Putamen (tissue), 1 donor: ENCODE data around the gene IL11.
"Not testable (repeated sequence)": the region's sequence is repeated elsewhere in the genome, so short reads cannot be mapped to it uniquely, and the experiment has no call there.

ENCODE experiments used
- DNase-seq: peaks from one replicate; pipeline ENCODE4 v3.0.0-alpha.2; 2016; ENCODE audit warnings: low spot score

Gene IL11

DNA sequence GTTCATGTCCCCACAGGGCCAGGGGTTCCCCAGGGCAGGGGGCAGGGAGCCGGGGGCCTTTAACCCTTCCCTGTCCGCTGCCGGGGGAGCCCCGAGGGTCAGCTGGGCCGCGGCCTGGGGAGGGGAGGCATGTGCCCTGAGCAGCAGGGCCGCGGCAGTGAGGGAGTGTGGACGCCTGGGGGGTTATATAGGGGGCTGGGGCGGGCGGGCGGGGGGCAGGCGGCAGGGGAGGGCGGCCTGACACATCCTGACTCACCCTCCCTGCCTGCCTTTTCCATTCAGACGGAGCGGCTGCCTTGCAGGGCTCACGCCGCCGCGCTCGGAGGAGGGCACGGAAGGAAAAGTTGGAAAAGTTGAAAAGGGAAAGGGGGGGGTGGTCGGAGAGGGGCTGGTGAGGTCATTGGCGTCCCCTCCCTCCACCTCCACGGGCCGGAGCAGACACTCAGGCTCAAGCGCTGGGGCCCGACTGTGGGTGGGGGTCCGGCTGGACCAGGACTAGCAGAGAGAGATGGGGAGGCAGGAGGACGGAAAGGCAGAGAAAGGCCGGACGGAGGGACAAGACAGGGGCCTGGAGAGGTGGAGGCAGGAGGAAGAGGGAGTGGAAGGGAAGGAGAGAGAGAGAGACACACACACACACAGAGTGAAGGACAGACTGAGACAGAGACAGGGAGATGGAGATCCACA is at the start of gene IL11:
IL11 (minus strand) TSS at position 159 of the 684 bp plus-strand sequence; CDS start at position 6, 153 bp downstream.
- DNase-seq = no peak

GRCh38 chr19:55419624-55420236 is 49.5 kb upstream of the IL11 start:
- no peak for DNase-seq

DNA sequence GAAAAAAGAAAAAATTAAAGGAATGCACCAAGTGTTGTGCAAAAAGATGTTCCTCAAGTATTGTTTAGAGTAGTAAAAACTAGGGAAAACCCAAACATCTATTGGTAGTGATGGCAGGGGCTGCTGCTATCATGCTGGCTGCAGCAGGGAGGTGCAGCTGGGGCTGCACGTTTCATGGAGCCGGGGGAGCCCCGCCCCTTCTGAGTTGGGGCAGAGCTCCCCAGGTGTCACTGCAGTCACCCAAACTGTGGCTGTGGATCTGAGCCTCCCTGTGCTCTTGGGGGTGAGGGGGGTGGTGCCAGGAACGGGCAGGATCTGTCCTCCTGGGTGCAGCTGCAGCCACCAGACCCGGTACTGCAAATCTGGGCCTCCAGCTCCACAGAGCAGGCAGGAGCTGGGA is 48.8 kb upstream of the IL11 start:
- DNase-seq = no peak

DNA sequence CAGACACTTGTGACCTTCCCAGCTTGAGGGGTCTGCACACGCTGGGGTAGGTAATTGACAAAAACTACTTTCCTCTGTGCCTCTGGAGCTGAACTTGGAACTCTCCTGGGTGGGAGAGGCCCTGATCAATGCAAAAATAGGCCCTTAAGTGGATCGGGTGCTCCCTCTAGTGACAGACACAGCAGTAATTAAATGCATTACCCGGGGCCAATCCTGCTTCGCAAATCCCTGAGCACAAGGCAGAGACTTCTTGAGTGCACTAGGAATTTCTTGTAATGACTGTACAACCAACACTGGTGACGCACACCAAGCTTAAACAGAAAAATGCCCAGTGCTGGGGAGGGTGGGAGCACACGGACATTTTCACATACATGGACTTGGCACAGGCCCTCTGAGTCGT is 47.9 kb upstream of the IL11 start:
- DNase-seq = peak; percentile 80

DNA sequence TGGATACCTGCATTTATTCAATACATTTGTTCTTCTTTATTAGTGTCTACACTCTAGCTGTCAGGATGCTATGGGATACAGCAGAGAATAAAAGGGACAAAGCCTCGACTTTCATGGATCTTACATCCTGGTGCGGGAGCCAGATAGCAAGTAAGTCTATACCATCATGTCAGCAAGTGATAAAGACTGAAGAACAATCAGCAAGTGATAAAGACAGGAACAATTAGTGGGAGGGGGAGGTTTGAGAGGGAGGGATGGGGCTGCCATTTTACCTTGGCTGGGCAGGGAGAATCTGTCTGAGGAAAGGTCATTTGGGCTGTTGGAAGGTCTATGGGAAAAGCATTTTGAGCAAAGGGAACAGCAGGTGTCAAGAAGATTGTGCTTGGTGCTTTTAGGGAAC is 39.9 kb upstream of the IL11 start:
- DNase-seq = no peak

- not testable (repeated sequence) for DNase-seq
Measured at GRCh38 chr19:55409179-55409578, 38.9 kb upstream of the IL11 start.

- DNase-seq = no peak
Measured at GRCh38 chr19:55408533-55408872, 38.2 kb upstream of the IL11 start.

GRCh38 chr19:55407800-55408532 is 37.7 kb upstream of the IL11 start:
- DNase-seq = peak; percentile 99

- DNase-seq = not testable (repeated sequence)
Measured at GRCh38 chr19:55407550-55407799, 37.2 kb upstream of the IL11 start, which contains the start of gene UBE2S. UBE2S (minus strand) TSS chr19:55407788; CDS start chr19:55407589, 199 bp downstream.

GRCh38 chr19:55406826-55407549 is 36.7 kb upstream of the IL11 start:
- DNase-seq = no peak

GRCh38 chr19:55406091-55406825 is 36.0 kb upstream of the IL11 start:
- DNase-seq = no peak

DNA sequence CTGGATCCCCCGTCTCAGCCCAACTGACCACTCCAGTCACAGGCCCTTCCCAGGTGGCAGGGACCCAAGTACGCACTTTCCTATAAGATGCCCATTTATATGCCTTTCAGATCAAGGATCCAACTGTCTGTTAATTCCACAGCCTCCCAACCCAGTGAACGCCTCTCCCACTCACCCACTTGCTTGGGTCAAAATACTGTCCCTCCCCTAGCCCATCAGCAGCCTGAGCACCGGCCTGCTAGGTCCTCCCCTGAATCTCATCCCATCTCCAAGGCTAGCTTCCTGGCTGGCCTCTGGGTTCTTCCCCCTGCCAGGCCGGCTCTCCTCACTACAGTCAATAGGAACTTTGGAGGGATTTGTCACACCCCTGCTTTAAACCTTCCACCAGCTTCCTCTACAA is 35.4 kb upstream of the IL11 start:
- DNase-seq = no peak

DNA sequence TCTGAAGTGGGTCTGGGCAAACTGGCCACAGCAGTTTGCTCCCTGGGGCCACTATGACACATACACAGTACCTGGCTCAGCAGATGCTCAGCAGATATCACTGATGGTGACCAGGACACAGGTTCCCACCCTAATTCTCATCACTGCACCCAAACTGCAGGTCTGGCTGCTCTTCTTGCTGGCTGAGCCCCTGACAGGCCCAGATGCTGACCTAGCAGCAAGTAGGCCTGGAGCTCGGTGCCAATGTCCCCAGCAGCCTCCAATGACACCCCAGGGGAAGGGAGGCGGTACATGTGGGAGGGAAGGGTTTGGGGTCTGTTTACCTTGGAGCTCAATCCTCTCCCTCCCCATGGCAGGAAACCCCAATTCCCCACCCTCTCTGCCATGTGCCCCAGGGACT is 32.2 kb upstream of the IL11 start:
- no peak for DNase-seq

GRCh38 chr19:55401390-55401789 is 31.1 kb upstream of the IL11 start:
- DNase-seq = not testable (repeated sequence)

DNA sequence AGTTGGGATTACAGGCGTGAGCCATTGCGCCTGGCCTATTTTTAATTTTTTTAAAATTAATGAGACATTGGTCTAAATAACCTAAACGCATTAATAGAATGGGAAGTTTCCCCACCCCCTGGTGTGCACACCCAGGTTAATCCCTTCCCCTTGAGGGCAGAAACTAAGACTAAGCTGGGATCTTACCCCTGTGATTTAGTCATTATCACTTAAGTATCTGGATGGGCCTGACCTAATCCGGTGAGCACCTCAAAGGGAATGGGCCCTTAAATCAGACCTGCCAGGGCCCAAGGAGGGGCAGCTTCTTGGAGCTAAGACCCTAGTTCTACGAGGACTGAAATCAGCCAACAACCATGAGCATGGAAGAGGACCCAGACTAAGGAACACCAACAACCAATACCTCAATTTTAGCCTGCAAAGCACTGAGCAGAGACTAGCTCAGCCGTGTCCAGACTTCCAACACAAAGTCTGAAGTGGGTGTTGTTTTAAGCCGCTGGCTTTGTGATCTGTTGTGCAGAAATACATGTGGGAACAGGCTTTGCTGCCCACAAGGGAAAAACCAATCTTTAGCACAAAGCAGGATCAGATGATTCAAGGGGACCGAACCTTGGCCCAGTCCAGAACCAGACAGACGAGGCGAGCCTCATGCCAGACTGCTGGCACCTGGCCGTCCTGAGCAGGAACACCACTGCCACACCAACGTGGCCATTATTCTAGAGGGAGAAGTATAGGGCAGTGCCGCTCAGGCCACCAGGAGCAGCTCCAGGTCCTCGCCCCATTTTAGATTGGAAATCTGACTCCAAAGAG is 30.2 kb upstream of the IL11 start:
- DNase-seq = no peak

DNA sequence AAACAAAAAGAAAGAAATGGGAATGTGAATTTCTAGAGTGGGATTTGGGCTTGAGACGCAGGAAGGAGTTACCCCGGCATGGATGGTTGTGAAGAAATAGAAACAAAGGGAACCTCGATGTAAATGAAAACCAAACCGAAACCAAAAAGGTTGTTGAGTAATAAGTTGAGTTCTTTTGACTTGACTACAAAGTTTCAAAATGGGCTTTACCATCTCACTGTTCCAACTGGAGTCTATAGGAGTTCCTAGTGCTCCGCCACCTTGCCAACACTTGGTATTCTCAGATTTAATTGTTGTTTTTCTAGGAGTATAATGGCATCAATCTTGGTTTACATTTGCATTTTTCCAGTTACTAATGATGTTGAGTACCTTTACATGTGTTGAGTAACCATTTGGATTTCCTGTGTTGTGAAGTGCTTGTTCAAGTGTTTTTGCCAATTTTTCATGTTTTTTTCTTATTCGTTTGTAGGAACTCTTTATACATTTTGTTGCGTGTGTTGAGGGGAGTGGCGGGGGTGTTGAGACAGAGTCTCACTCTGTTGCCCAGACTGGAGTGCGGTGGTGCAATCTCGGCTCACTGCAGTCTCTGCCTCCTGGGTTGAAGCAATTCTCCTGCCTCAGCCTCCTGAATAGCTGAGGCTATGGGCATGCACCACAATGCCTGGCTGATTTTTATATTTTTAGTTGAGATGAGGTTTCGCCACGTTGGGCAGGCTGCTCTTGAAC is 28.1 kb upstream of the IL11 start:
- DNase-seq = no peak

- no peak for DNase-seq
Measured at GRCh38 chr19:55392820-55393761, 22.8 kb upstream of the IL11 start.

GRCh38 chr19:55391702-55392615 is 21.7 kb upstream of the IL11 start:
- DNase-seq = no peak
